Caco-2 (cell line): Measurements from ENCODE around the gene OS9. TPM values are rescaled to one million over a fixed set of nuclear protein-coding genes. Genes with fewer than 3 reads are reported as not detected.

Experiments used
- BruUV-seq: library from RNA; stranded (reverse); fragments of 400-500 nt; replicated peaks from 2 replicates; lab custom pipeline; 2021; lab: Mats Ljungman, UMichigan
- CTCF ChIA-PET: fragments of 300-600 bp; sonication (Branson Sonifier 250); formaldehyde crosslinking; loops from one replicate; lab custom pipeline; 2022; ENCODE audit warnings: antibody characterized with exemption; lab: Charles Lee
- POLR2A ChIA-PET: fragments of 300-600 bp; sonication (Branson Sonifier 250); formaldehyde crosslinking; loops from one replicate; lab custom pipeline; 2022; ENCODE audit warnings: antibody characterized with exemption; lab: Charles Lee
- DNase-seq, 2 experiments: peaks; one replicate each; pipeline versions ENCODE4 v3.0.0 to v3.0.0-alpha.2; 2020 to 2022
- H3K27me3 ChIP-seq: replicated peaks from 2 replicates; pipeline ENCODE4 v1.6.0; 2011; ENCODE audit warnings: low read length; ENCODE audit not compliant: control insufficient read depth, insufficient read depth
- H3K36me3 ChIP-seq: 2 replicates; pipeline ENCODE4 v1.5.1; 2011; ENCODE audit warnings: low read length; ENCODE audit not compliant: control insufficient read depth, insufficient read depth
- H3K4me1 ChIP-seq: fragments of 250-450 bp; sonication (Bioruptor Pico); 2 replicates; pipeline ENCODE4 v1.5.1; 2020; ENCODE audit warnings: mild to moderate bottlenecking
- H3K4me3 ChIP-seq: 2 replicates; pipeline ENCODE4 v1.5.1; 2011; ENCODE audit warnings: low read depth, mild to moderate bottlenecking, control low read depth, low read length
- H3K9me3 ChIP-seq: fragments of 250-450 bp; sonication (Bioruptor Pico); 2 replicates; pipeline ENCODE4 v1.5.1; 2020; ENCODE audit warnings: mild to moderate bottlenecking, moderate library complexity
- H3K27ac Mint-ChIP-seq: one replicate; pipeline ENCODE4 v1.8.0; 2022; ENCODE audit warnings: mixed read lengths; ENCODE audit not compliant: unreplicated experiment
- H3K27me3 Mint-ChIP-seq: one replicate; pipeline ENCODE4 v1.8.0; 2022; ENCODE audit warnings: mixed read lengths; ENCODE audit not compliant: insufficient read depth, unreplicated experiment
- H3K36me3 Mint-ChIP-seq: one replicate; pipeline ENCODE4 v1.8.0; 2022; ENCODE audit warnings: mild to moderate bottlenecking, mixed read lengths; ENCODE audit not compliant: insufficient read depth, unreplicated experiment
- H3K4me1 Mint-ChIP-seq: one replicate; pipeline ENCODE4 v1.8.0; 2022; ENCODE audit warnings: low read depth, mixed read lengths; ENCODE audit not compliant: unreplicated experiment
- H3K4me3 Mint-ChIP-seq: one replicate; pipeline ENCODE4 v1.8.0; 2022; ENCODE audit warnings: mild to moderate bottlenecking, moderate library complexity, mixed read lengths; ENCODE audit not compliant: unreplicated experiment
- H3K9me3 Mint-ChIP-seq: one replicate; pipeline ENCODE4 v1.8.0; 2022; ENCODE audit warnings: mixed read lengths; ENCODE audit not compliant: unreplicated experiment
- intact Hi-C: fragments of 100-400 bp; cut with micrococcal nuclease; formaldehyde crosslinking; loops from one replicate; pipeline ENCODE4 v1.10.0; 2022; ENCODE audit not compliant: unreplicated experiment
- total RNA-seq: library from RNA; stranded (reverse); gene quantifications from 2 replicates; pipeline ENCODE4 v1.2.3, GENCODE V29; 2022
- TF ChIP-seq, protein P1 (sequence below), 2 experiments: fragments of 200-600 bp in 1 of 2; IDR thresholded peaks; 1 replicate in 1 of 2; 2 replicates in 1 of 2; pipeline versions ENCODE4 v1.5.1 to v1.8.0; 2011 to 2022; ENCODE audit warnings: antibody characterized with exemption in 1 of 2, control low read depth in 1 of 2, inconsistent platforms in 1 of 2, low read depth in 1 of 2, low read length in 1 of 2, mild to moderate bottlenecking in 1 of 2, moderate library complexity in 1 of 2; ENCODE audit not compliant: insufficient read depth in 1 of 2, severe bottlenecking in 1 of 2, unreplicated experiment in 1 of 2

Gene OS9
- total RNA-seq, 1 experiment from 2014 or later: 182 TPM

DNA sequence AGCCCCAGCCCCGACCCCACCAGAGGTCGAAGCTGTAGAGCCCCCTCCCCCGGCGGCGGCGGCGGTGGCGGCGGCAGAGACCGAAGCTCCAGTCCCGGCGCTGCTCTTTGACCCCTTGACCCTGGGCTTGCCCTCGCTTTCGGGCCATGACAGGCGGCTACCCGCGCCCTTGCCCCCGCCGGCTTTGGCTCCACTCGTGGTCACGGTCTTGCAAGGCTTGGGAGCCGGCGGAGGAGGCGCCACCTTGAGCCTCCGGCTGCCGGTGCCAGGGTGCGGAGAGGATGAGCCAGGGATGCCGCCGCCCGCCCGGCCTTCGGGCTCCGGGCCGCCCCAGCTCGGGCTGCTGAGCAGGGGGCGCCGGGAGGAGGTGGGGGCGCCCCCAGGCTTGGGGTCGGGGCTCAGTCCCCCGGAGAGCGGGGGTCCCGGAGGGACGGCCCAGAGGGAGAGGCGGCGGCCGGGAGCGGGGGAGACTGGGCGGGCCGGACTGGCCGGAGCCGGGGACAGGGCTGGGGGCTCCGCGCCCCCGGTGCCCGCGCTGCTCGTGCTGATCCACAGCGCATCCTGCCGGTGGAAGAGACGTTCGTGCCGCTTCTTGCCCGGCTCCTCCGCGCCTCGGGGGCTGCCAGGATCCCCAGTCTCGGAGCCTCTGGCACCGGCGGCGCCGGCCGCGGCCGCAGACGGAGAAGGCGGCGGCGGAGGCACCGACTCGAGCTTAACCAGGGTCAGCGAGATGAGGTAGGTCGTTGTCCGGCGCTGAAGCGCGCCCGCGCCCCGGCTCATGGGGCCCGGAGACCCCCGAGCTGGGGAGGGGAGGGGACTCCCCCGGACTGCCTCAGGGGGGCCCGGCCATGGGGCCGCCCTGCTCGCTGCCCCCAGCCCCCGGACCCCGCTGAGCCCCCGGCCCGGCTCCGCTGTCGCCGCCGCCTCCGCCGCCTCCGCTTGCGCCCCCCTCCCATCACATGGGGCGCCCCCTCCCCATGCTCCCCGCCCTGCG, 43.8 kb downstream of the OS9 start:
- no peaks in the 10 kb centered on the region for H3K9me3 ChIP-seq
- Mint-ChIP-seq H3K27ac (no peak overlapping the region), H3K4me1 (peaks cover 17% of the 10 kb centered on the region), H3K4me3 (peak overlapping the region; percentile 68), H3K9me3 (no peaks in the 10 kb centered on the region), H3K27me3 (peaks cover 31% of the 10 kb centered on the region), H3K36me3 (no peaks in the 10 kb centered on the region)
- peak overlapping the region; percentile 33 for H3K4me3 ChIP-seq
- no TSS peak for BruUV-seq
- POLR2A ChIA-PET: no interaction called here
- intact Hi-C loops: loop anchor here (5.0 kb wide), 2 partner anchors 45 to 280 kb away; partner anchors contain the start of genes GLI1, INHBE and OS9
- H3K27me3 ChIP-seq: peaks cover 7% of the 10 kb centered on the region
- DNase-seq: peak in 1 of 2 experiments; percentile 33
- no peaks in the 10 kb centered on the region for H3K36me3 ChIP-seq
- peaks cover 12% of the 10 kb centered on the region for H3K4me1 ChIP-seq
- TF ChIP-seq, protein P1, sequence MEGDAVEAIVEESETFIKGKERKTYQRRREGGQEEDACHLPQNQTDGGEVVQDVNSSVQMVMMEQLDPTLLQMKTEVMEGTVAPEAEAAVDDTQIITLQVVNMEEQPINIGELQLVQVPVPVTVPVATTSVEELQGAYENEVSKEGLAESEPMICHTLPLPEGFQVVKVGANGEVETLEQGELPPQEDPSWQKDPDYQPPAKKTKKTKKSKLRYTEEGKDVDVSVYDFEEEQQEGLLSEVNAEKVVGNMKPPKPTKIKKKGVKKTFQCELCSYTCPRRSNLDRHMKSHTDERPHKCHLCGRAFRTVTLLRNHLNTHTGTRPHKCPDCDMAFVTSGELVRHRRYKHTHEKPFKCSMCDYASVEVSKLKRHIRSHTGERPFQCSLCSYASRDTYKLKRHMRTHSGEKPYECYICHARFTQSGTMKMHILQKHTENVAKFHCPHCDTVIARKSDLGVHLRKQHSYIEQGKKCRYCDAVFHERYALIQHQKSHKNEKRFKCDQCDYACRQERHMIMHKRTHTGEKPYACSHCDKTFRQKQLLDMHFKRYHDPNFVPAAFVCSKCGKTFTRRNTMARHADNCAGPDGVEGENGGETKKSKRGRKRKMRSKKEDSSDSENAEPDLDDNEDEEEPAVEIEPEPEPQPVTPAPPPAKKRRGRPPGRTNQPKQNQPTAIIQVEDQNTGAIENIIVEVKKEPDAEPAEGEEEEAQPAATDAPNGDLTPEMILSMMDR (IDR thresholded peaks at IDR 0.05; ENCODE audit: insufficient read depth in 1 of 2, low read depth in 1 of 2, low read length in 1 of 2, severe bottlenecking in 1 of 2, unreplicated experiment in 1 of 2): peak in 1 of 2 experiments; percentile 19
- CTCF ChIA-PET: interaction anchor here (1.0 to 3.8 kb wide), 2 partner anchors 11 to 279 kb away, joined by 3 to 32 read pairs; no protein-coding TSS in a partner anchor

DNA sequence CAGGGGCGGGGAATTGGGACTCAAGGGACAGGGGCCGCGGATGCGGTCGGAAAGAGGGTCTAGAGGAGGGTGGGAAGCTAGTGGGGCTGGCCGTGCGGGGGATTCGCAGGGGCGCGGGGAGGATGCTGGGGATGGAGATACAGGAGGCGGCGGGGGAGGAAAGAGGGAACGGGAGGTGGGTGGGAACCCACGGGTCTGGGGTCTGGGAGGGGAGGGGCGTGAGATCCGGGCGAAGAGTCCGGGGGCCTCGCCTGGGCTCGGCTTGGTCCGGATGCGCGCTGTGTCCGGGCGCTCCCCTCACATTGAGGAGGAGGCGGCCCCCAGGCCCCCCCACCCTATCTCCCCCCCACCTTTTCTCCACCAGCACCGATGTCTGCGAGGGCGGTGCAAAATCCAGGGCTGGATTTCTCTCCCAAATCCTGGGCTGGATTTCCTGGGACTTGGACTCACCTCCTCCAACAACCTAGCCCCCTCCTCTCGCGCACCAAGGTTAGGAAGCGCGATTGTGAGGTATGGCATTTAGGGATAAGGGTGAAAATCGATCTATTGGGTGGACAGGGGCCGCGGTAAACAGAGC, 44.8 kb downstream of the OS9 start, which contains the start of gene AGAP2:
Gene AGAP2, minus strand, starts transcription at position 82 of the 577 bp plus-strand sequence. CDS start 496 bp downstream, outside the sequence.
- POLR2A ChIA-PET: no interaction called here
- Histone ChIP-seq H3K4me1 (peaks cover 12% of the 10 kb centered on the region), H3K36me3 (no peaks in the 10 kb centered on the region), H3K27me3 (peaks cover 7% of the 10 kb centered on the region), H3K9me3 (no peaks in the 10 kb centered on the region), H3K4me3 (peak within 1 kb of the TSS; percentile 33)
- no peaks in the 10 kb centered on the region for H3K36me3 Mint-ChIP-seq
- BruUV-seq: no TSS peak
- H3K4me3 Mint-ChIP-seq: peak within 1 kb of the TSS; percentile 21
- H3K9me3 Mint-ChIP-seq: no peaks in the 10 kb centered on the region
- intact Hi-C loops: loop anchor here (5.0 kb wide), 2 partner anchors 46 to 281 kb away; partner anchors contain the start of genes GLI1, INHBE and OS9
- no peak for DNase-seq
- TF ChIP-seq, protein P1 (IDR thresholded peaks at IDR 0.05; ENCODE audit: insufficient read depth in 1 of 2, low read depth in 1 of 2, low read length in 1 of 2, severe bottlenecking in 1 of 2, unreplicated experiment in 1 of 2): no peak
- no peak within 1 kb of the TSS for H3K27ac Mint-ChIP-seq
- peaks cover 31% of the 10 kb centered on the region for H3K27me3 Mint-ChIP-seq
- peaks cover 17% of the 10 kb centered on the region for H3K4me1 Mint-ChIP-seq
- CTCF ChIA-PET: no interaction called here

DNA sequence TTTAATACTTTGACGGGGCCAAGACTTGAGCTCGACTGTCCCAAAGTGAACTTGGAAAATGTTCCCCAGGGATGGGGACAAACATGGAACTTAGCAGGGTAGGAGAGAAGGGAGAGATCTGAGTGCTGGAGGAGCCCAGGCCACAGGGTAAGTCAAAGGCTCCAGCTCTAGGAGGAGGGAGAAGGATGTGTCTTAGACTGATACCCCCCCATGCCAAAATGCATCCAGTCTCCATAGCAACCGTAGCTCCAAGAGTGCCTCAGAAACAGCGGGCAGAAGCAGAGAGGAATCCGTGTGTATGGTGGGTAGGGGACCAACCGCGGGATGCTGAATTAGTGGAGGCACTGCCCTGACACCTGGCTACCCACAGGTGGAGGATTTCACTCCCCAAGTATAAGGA, 45.5 kb downstream of the OS9 start:
- H3K4me3 Mint-ChIP-seq: peak overlapping the region; percentile 21
- H3K4me1 ChIP-seq: peaks cover 12% of the 10 kb centered on the region
- no peaks in the 10 kb centered on the region for H3K9me3 ChIP-seq

More for the DNA sequence above, 45.5 kb downstream of the OS9 start:
- Histone ChIP-seq H3K4me3 (no peak overlapping the region), H3K27me3 (peaks cover 4% of the 10 kb centered on the region), H3K36me3 (no peaks in the 10 kb centered on the region)
- ChIA-PET CTCF (no interaction called here), POLR2A (no interaction called here)
- intact Hi-C loops: loop anchor here (5.0 kb wide), 2 partner anchors 47 to 282 kb away; partner anchors contain the start of genes GLI1, INHBE and OS9
- TF ChIP-seq, protein P1 (IDR thresholded peaks at IDR 0.05; ENCODE audit: insufficient read depth in 1 of 2, low read depth in 1 of 2, low read length in 1 of 2, severe bottlenecking in 1 of 2, unreplicated experiment in 1 of 2): no peak
- Mint-ChIP-seq H3K9me3 (no peaks in the 10 kb centered on the region), H3K27me3 (peaks cover 29% of the 10 kb centered on the region), H3K36me3 (peaks cover 5% of the 10 kb centered on the region), H3K4me1 (peaks cover 22% of the 10 kb centered on the region), H3K27ac (no peak overlapping the region)
- DNase-seq: no peak
- no TSS peak for BruUV-seq
